HG03097 (cell line): ENCODE measurements around the gene PLSCR4.

Source experiments
- ATAC-seq: cut with Tn5 transposase; IDR thresholded peaks from one replicate; pipeline ENCODE4 v1.9.1; 2021; ENCODE audit not compliant: unreplicated experiment, low FRiP score

The PLSCR4 gene

DNA sequence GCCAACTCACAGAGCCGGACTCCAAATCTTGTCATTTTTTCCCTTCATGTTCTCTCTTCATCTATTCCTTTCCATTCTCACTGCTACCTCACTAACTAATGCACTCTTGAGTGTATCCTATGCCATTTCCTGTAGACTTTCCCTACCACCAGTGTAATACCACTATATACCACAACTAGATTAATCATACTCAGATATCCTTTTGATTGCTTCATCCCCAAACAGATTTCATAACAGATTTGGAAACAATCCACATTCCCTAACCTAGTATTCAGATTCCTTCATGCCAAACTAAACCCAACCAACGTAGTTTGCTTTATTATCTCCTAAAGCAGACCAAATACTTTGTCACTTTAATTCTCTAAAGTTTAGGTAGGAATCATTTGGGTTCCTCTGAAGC, 87.3 kb downstream of the PLSCR4 start:
- no peak for ATAC-seq

- ATAC-seq = no peak
Measured at GRCh38 chr3:146162561-146162960, 88.3 kb downstream of the PLSCR4 start.

- no peak for ATAC-seq
Measured at GRCh38 chr3:146161663-146162002, 89.3 kb downstream of the PLSCR4 start.

DNA sequence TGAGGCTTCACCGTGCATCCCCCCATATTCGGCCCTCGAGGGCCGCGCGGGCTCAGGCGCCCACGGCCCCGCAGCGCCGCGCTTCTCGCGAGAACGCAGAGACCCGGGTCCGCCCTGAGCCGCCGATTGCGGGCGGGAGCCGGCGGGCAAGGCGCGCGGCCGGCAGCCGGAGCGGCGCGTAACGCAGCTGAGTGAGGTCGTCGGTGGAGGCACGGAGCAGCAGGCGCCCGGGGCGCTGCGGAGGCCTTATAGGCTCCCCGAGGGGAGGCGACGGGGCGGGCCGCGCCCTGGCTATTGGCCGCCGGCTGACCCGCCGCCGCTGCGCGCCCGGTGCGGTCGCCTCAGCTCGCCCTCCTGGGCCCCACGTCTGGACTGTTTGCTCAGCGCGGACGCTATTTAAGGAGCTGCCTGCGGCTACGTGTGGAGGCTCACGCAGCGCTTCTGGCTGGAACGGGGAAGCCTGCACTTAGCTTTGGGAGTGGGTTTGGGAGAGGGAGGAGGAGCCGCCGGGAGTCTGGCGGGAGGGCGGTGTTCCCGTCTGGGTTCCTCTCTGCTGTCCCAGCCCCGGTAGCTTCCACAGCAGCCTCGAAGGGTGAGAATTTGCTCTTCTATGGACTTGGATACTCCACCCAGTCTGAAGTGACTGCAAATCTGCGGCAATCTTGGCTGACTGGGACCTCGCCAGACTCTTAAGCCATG, 89.8 kb downstream of the PLSCR4 start, which contains the start of gene PLOD2:
Gene PLOD2, minus strand, starts transcription at position 221 of the 699 bp plus-strand sequence. Its CDS starts 195 bp downstream, at position 26.
- ATAC-seq = peak; percentile 55

GRCh38 chr3:146160321-146160963, 90.5 kb downstream of the PLSCR4 start:
- peak; percentile 11 for ATAC-seq

DNA sequence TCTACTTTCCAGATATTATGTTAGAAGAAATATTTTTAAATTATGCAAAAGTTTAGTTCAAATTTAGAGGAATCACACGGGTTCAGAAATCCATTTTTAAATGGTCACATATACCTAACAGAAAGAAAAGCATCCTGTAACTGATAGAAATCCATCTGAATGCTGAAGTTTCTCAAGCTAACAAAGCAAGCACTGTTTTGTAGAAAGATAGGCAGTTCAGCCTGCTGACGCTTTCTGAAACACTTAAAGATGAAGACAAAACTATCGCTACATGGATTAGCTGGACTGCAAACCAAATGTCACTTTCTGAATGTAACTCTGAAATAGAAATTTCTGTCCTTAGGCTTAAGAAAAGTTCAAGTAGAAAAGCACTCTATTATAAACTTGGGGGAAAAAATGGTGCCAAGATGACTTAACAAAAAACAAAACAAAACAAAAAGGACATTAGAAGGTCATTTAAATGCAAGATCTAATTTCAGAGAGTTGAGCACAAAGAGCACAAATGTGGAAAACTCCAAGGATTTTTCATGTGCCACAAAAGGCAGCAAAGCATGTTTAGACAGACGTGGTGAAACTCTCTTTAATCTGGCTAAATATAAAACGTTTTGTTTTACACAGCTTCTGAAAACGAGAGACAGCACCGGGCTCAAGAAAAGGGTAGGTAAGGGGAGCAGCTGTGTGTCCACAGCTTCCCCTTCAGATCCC, 91.1 kb downstream of the PLSCR4 start:
- ATAC-seq = no peak

- no peak for ATAC-seq
Measured at GRCh38 chr3:146159037-146159436, 91.9 kb downstream of the PLSCR4 start.

DNA sequence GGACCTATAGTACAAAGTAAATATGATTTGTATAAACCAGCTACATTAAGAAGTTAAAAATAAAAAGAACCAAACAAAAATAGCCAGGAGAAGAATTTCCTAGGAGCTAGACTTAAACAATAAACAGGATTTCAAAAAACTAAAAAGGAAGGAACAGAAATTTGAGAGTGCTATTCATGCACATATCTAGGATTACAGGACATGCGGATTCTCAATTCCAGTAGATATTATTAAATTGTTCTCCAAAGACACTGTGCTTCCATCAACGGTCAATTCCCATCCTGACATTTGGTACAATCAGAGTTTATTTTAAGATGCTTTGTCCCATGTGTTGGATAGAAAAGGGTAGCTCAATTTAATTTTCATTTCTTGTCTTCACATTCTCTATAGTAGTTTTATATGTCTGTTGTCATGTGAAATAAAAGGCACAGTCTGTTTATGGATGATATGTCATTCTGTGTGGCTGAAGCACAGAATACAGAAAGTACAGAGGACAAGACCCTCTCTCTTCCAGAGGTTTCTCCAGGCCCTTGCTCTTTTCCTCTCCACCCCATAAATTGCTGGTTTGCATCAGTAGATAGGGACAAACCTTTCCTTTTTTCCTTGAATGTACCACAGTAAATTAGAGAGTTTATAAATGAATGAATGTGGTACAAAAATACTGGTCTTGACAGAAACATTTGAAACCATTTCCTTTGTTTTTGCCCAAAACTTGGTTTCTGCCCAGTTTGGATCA, 93.4 kb downstream of the PLSCR4 start:
- ATAC-seq = no peak

- ATAC-seq = no peak
Measured at GRCh38 chr3:146156666-146157314, 94.1 kb downstream of the PLSCR4 start.

DNA sequence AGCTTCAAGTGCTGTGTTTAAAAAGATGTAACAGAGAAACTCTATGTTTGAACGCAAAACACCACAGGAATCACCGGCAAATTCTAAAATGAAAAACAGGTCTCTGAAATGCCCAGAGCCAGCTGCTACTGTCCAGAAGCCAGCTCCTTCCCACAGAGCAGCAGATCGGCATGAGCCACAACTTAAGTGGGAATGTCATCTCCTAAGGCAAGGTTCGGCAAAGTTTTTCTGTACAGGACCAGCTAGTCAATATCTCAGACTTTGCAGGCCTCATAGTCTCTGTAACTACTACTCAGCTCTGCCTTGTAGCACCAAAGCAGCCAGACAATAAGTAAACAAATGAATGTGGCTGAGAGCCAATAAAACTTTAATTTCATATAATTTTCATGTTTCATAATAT, 94.8 kb downstream of the PLSCR4 start:
- no peak for ATAC-seq

- ATAC-seq = no peak
Measured at GRCh38 chr3:146154995-146155394, 95.9 kb downstream of the PLSCR4 start.

DNA sequence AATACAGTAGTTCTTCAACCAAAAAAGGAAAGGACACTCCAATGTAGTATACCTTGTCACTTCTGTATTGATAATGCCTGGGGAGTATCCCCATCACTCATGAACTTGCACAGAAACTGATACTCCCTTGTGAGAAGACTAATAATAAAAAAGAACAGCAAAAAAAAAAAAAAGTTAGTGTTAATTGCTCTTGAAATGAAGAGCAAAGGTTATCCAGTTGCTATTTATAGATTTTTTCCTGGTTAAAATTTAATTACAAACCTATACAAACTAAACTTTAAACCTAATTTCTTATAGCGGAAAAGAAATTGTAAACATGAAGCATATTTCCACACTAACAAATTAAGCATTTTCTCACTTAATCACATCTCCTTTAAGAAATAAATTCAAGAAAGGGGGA, 96.6 kb downstream of the PLSCR4 start:
- ATAC-seq = no peak

DNA sequence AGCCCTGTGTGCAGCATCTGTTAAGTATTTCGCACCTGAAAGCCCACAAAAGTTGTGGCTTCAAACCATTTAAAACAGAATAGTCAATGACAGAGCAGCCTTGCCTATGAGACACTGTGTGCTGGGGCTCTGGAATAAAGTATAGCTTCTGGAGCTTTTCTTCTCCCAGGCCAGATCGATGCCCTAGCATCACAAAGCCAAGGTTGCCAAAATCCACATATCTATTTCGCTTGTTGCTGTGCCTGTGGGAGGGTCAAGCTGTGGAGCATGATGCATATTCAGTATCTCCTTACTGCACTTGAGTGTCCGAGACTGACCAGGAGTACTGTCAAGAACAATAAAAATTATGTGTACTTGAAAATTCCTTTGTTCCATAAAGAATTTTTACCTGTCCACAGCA, 97.5 kb downstream of the PLSCR4 start:
- ATAC-seq = no peak

DNA sequence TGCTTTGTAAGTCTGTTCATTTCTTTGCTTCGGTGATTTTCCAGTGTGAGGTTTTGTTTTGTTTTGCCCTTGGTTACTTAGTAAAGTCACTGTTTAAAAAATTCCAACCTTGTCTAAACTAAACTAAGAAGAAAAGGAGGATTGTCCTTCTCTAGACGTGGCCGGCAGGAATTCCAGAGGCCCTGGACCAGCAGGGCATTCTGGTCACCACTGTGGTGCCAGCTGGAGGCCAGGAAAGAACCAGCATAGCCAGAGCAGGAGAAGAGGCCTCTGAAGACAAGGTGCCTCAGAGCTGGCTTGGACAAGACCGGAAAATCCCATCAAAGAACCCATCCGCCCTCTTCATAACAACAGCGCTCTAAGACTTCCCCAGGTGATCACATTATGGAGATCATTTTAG, 98.1 kb downstream of the PLSCR4 start:
- no peak for ATAC-seq

- no peak for ATAC-seq
Measured at GRCh38 chr3:146148468-146148931, 102.4 kb downstream of the PLSCR4 start.

- ATAC-seq = no peak
Measured at GRCh38 chr3:146145642-146146041, 105.3 kb downstream of the PLSCR4 start.

- no peak for ATAC-seq
Measured at GRCh38 chr3:146142757-146143156, 108.1 kb downstream of the PLSCR4 start.
